Liver (tissue), 9 donors: ENCODE measurements around the gene RBM45. TPM values are rescaled to one million over a fixed set of nuclear protein-coding genes. Genes with fewer than 3 reads are reported as not detected.

Experiments
- DNase-seq: peaks from one replicate; pipeline ENCODE4 v3.0.0-alpha.2; 2017; ENCODE audit warnings: low spot score
- H3K27ac ChIP-seq, 2 donors: one replicate each; pipeline ENCODE4 v1.7.0; 2013; ENCODE audit warnings: inconsistent platforms in 2 of 2, low read length in 2 of 2, control low read depth in 1 of 2, low read depth in 1 of 2, mild to moderate bottlenecking in 1 of 2
- H3K27me3 ChIP-seq, 4 donors: one replicate each; pipeline versions ENCODE4 v1.6.1 to v1.7.0; 2013; ENCODE audit warnings: low read length in 3 of 4, inconsistent platforms in 1 of 4, mild to moderate bottlenecking in 1 of 4, moderate library complexity in 1 of 4; ENCODE audit not compliant: control insufficient read depth in 4 of 4, insufficient read depth in 4 of 4
- H3K36me3 ChIP-seq, 4 donors: one replicate each; pipeline versions ENCODE4 v1.6.1 to v1.7.0; 2013; ENCODE audit warnings: low read length in 3 of 4, mild to moderate bottlenecking in 3 of 4, low read depth in 1 of 4, moderate library complexity in 1 of 4; ENCODE audit not compliant: control insufficient read depth in 4 of 4, insufficient read depth in 3 of 4
- H3K4me1 ChIP-seq, 4 donors: one replicate each; pipeline versions ENCODE4 v1.6.1 to v1.7.0; 2013; ENCODE audit warnings: low read length in 3 of 4, mild to moderate bottlenecking in 3 of 4, moderate library complexity in 1 of 4; ENCODE audit not compliant: control insufficient read depth in 4 of 4, insufficient read depth in 4 of 4
- H3K4me3 ChIP-seq, 3 donors: one replicate each; pipeline versions ENCODE4 v1.6.1 to v1.7.0; 2013; ENCODE audit warnings: low read length in 3 of 3, control low read depth in 1 of 3, low read depth in 1 of 3, mild to moderate bottlenecking in 1 of 3
- H3K9ac ChIP-seq, 2 donors: one replicate each; pipeline ENCODE4 v1.7.0; 2013; ENCODE audit warnings: low read length in 2 of 2, mild to moderate bottlenecking in 2 of 2, moderate library complexity in 2 of 2, control low read depth in 1 of 2, low read depth in 1 of 2
- H3K9me3 ChIP-seq, 4 donors: one replicate each; pipeline versions ENCODE4 v1.6.1 to v1.7.0; 2013; ENCODE audit warnings: low read length in 3 of 4; ENCODE audit not compliant: control insufficient read depth in 4 of 4
- ATF3 ChIP-seq: IDR thresholded peaks from 2 replicates; pipeline ENCODE4 v1.6.1; 2016; ENCODE audit warnings: antibody characterized with exemption
- CTCF ChIP-seq: fragments of 150-350 bp; IDR thresholded peaks from 2 replicates; pipeline ENCODE4 v1.5.1; 2017; ENCODE audit warnings: improper control_type of control experiment, low read depth, low read length; ENCODE audit not compliant: missing input control
- EGR1 ChIP-seq, 2 donors: IDR thresholded peaks; 2 replicates each; pipeline ENCODE4 v1.6.1; 2016 to 2018; ENCODE audit warnings: antibody characterized with exemption in 2 of 2, low read depth in 2 of 2
- FOXA2 ChIP-seq: IDR thresholded peaks from 2 replicates; pipeline ENCODE4 v1.6.1; 2016; ENCODE audit warnings: antibody characterized with exemption
- GABPA ChIP-seq, 2 donors: IDR thresholded peaks in 1 of 2; conservative IDR thresholded peaks in 1 of 2; 2 replicates each; pipeline ENCODE4 v1.6.1; 2016; ENCODE audit warnings: antibody characterized with exemption in 2 of 2, mild to moderate bottlenecking in 1 of 2, moderate library complexity in 1 of 2
- HNF4G ChIP-seq: IDR thresholded peaks from 2 replicates; pipeline ENCODE4 v1.6.1; 2016; ENCODE audit warnings: antibody characterized with exemption
- NR2F2 ChIP-seq: IDR thresholded peaks from 2 replicates; pipeline ENCODE4 v1.6.1; 2016; ENCODE audit warnings: antibody characterized with exemption
- REST ChIP-seq: IDR thresholded peaks from 2 replicates; pipeline ENCODE4 v1.6.1; 2016; ENCODE audit warnings: antibody characterized with exemption, mild to moderate bottlenecking
- RXRA ChIP-seq, 2 donors: IDR thresholded peaks; 2 replicates each; pipeline ENCODE4 v1.6.1; 2017 to 2018; ENCODE audit warnings: antibody characterized with exemption in 2 of 2, mild to moderate bottlenecking in 1 of 2
- SP1 ChIP-seq: IDR thresholded peaks from 2 replicates; pipeline ENCODE4 v1.6.1; 2018; ENCODE audit warnings: antibody characterized with exemption, mild to moderate bottlenecking
- TAF1 ChIP-seq: conservative IDR thresholded peaks from 2 replicates; pipeline ENCODE4 v1.6.1; 2016; ENCODE audit warnings: antibody characterized with exemption, mild to moderate bottlenecking
- ZBTB33 ChIP-seq: IDR thresholded peaks from 2 replicates; pipeline ENCODE4 v1.6.1; 2016; ENCODE audit warnings: antibody characterized with exemption
- WGBS: extraction: QIAGEN DNeasy Blood & Tissue Kit; methylation state at CpG from one replicate; pipeline ENCODE4 v1.1.7; 2013; 5-methylcytosine and 5-hydroxymethylcytosine counted together
- polyA plus RNA-seq, 2 donors: library from polyadenylated mRNA; stranded (reverse) in 1 of 2; unstranded in 1 of 2; fragments of 200-250 nt in 1 of 2; fragments of >200 nt in 1 of 2; fragmentation: Nextera tagmentation in 1 of 2; extraction: Ambion mirVana in 1 of 2; gene quantifications; one replicate each; pipeline versions ENCODE4 v1.2.1 to v1.2.3, GENCODE V29; 2013 to 2015
- total RNA-seq, 2 donors: library from RNA; depleted of rRNA; stranded (reverse); fragments of >200 nt; gene quantifications; one replicate each; pipeline ENCODE4 v1.2.3, GENCODE V29; 2014
- TF ChIP-seq, protein P1 (sequence below): IDR thresholded peaks from 2 replicates; pipeline ENCODE4 v1.6.1; 2016; ENCODE audit warnings: antibody characterized with exemption
- donor health status: healthy.
- donor health status: healthy.
- donor health status: healthy.
- donor health status: healthy.
- donor health status: healthy.

RBM45 gene
- total and polyA plus RNA-seq, 4 donors = 4.2 to 11.4 (median 6.8) TPM

DNA sequence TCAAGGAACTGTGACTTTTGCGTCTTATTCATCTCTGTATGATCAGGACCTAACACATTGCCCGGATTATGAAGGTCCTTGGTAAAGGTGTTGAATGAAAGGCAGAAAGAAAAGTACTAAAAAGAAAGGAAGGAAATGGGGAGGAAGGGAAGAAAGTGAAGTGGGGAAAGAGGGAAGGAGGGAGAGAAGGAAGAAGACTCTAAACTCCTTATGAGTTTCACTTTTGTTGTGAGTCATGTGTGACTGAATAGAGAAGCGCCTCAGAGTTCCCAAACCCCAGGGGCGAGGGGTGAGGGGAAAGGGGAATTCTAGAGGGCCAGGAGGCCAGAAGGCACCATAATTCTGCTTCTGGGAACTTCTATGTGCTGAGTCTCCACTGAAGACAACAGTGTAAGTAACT, 51.2 kb downstream of the RBM45 start:
- no peak for DNase-seq
- WGBS = 77% methylated on average over 4 of the region's 4 CpGs
- no peaks in the 10 kb centered on the region for H3K27me3 ChIP-seq

GRCh38 chr2:178163911-178164310, 51.7 kb downstream of the RBM45 start:
- Histone ChIP-seq H3K36me3 (no peaks in the 10 kb centered on the region), H3K9me3 (no peaks in the 10 kb centered on the region), H3K4me3 (no peak overlapping the region), H3K27me3 (no peaks in the 10 kb centered on the region), H3K9ac (no peak overlapping the region), H3K27ac (no peak overlapping the region), H3K4me1 (peaks cover 0 to 4% (median 0%) of the 10 kb centered on the region in 4 donors)
- DNase-seq = no peak
- no peak for TF ChIP-seq ZBTB33
- TF ChIP-seq RXRA (IDR thresholded peaks at IDR 0.05) = no peak
- no peak for TF ChIP-seq GABPA (IDR thresholded peaks at IDR 0.05 in 1 of 2, conservative IDR thresholded peaks at IDR 0.05 in 1 of 2)
- TF ChIP-seq SP1 = no peak
- 63% methylated on average over 1 of the region's 1 CpG for WGBS

More for the DNA sequence above, 51.2 kb downstream of the RBM45 start:
- Histone ChIP-seq H3K4me3 (no peak overlapping the region), H3K4me1 (peaks cover 0 to 4% (median 0%) of the 10 kb centered on the region in 4 donors), H3K36me3 (no peaks in the 10 kb centered on the region), H3K27ac (no peak overlapping the region), H3K9me3 (no peaks in the 10 kb centered on the region), H3K9ac (no peak overlapping the region)
- TF ChIP-seq HNF4G (no peak), ATF3 (no peak), FOXA2 (no peak), EGR1 (IDR thresholded peaks at IDR 0.05; ENCODE audit: low read depth in 2 of 2) (no peak), SP1 (no peak), ZBTB33 (no peak)
- TF ChIP-seq, protein P1, sequence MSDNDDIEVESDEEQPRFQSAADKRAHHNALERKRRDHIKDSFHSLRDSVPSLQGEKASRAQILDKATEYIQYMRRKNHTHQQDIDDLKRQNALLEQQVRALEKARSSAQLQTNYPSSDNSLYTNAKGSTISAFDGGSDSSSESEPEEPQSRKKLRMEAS = no peak

DNA sequence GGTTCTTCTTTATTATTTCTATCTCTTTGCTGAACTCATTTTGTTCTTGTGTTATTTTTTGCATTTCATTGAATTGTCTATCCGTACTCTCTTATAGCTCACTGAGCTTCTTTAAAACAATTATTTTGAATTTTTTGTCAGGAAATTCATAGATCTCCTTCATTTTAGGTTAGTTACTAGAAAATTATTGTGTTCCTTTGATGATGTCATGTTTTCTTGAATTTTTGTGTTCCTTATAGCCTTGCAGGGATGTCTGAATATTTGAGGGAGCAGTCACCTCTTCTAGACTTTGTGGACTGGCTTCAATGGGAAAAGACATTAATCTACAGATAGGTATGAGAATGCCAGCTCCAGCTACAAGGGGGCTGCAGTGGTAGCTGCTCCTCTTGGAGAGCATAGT, 61.4 kb downstream of the RBM45 start:
- no peak overlapping the region for H3K9ac ChIP-seq
- H3K27me3 ChIP-seq = no peaks in the 10 kb centered on the region
- 95% methylated on average over 1 of the region's 1 CpG for WGBS
- no peaks in the 10 kb centered on the region for H3K9me3 ChIP-seq
- H3K36me3 ChIP-seq = no peaks in the 10 kb centered on the region
- no peak for DNase-seq
- no peak overlapping the region for H3K27ac ChIP-seq
- H3K4me3 ChIP-seq = no peak overlapping the region
- H3K4me1 ChIP-seq = no peaks in the 10 kb centered on the region
- TF ChIP-seq SP1 (no peak), REST (no peak), CTCF (no peak), ATF3 (no peak), RXRA (IDR thresholded peaks at IDR 0.05) (no peak), TAF1 (no peak), NR2F2 (no peak), ZBTB33 (no peak)
- TF ChIP-seq, protein P1 = no peak
